ENCODE results near the gene TMEM141.
"Not testable (repeated sequence)": the region's sequence is repeated elsewhere in the genome, so short reads cannot be mapped to it uniquely, and the experiment has no call there.

TMEM141 gene

DNA sequence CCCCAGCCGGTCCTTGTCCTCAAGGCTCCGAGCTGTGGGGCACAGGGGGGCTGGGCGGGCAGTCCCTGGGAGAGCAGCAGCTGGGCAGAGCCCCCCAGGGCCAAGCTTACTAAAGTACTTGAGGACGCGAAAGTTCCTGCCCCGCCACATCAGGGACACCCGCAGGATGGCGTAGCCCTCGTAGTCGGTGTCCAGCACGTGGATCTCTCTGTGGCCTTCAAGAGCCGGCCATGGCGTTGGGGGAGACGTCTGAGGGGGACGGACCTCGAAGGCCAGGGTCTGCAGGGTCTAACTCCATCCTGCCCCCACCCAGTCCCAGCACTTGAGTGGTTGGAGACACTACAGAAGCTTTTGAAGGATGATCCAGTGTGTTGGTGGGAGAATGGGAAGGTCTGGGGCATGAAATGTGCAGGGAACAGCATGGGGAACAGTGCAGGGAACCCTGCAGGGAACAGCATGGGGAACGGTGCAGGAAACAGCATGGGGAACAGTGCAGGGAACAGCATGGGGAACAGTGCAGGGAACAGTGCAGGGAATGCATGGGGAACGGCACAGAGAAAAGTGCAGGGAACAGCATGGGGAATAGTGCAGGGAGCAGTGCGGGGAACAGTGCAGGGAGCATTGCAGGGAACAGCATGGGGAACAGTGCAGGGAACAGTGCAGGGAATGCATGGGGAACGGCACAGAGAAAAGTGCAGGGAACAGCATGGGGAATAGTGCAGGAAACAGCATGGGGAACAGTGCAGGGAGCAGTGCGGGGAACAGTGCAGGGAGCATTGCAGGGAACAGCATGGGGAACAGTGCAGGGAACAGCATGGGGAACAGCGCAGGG is 35.6 kb upstream of the TMEM141 start:
- DNase-seq: not testable (repeated sequence)

DNA sequence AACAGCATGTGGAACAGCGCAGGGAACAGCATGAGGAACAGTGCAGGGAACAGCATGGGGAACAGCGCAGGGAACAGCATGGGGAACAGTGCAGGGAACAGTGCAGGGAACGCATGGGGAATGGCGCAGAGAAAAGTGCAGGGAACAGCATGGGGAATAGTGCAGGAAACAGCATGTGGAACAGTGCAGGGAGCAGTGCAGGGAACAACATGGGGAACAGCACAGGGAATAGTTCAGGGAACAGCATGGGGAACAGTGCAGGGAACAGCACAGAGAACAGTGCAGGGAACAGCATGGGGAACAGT is 35.1 kb upstream of the TMEM141 start:
- DNase-seq: no peak

DNA sequence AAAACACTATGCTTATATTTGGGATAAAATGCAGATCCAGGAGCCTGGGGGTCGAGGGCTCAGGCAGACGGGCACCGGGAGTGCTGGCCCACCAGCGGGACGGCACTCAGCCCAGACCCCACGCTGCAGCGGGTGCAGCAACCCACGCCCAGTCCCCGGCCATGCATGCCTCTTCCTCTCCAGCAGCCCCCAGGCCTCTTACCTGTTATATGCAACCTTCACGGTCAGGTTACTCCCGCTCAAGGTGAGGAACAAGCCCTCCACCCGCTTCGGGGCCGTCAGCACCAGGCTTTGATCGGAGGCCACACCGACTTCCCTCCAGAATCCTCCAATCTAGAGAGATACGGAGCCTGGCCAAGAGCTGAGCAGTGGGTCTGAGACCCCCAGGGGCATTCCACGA is 34.3 kb upstream of the TMEM141 start:
- DNase-seq: no peak

DNA sequence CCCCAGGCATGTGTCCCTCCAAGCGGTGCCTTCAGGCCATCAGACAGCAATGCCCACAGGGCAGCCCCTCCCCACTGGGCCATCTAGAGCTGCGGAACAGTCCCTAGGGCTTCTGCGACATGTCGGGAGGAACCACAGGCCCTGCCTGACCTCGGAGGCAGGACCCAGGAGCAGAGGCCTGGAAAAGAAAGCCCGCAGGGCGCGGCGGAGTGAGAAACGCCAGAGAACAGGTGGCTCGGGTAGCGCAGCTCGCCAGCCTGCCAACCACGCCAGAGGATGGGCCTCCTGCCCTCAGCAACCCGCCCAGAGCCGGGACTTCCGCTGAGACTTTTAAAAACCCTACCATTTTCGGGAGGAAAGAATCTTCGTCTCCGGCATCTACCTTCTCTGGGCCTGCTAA is 33.8 kb upstream of the TMEM141 start:
- DNase-seq: no peak

DNA sequence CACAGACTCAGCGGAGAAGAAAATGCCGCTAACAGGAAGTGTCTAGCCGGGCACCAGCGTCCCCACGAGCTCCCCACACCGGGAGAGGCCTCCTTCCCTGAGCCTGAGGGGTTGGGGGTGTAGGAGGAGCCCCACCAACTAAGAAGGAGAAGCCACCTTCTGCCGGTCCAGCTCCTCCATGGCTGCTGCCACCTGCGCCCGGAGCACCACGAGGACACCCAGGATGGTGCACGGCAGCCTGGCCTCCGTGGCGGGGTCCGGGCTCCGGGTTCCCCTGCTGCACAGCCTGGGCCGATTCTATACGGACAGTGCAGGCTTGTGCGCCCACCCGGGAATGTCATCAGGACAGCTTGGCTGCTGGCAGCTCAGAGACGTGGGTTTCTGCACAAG is 33.4 kb upstream of the TMEM141 start:
- DNase-seq: no peak

DNA sequence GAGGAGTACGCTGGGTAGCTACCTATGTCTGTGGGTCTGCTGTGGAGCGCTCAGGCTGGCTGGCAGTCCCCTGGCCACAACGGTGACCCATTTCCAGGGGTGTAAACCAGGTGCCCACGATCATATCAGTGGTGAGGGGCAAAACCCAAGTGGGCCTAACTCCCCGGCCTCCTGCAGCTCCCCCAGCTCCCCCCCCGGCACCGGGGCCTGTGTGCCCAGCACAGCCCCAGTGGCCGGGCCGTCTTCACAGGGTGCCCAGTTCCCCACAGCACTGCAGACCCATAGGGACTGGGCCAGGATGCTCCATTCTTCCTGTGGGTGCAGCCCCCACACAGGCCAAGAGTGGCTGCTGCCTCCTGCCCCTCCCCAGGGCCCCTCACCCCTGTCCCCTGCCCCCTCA is 32.1 kb upstream of the TMEM141 start:
- DNase-seq: no peak

DNA sequence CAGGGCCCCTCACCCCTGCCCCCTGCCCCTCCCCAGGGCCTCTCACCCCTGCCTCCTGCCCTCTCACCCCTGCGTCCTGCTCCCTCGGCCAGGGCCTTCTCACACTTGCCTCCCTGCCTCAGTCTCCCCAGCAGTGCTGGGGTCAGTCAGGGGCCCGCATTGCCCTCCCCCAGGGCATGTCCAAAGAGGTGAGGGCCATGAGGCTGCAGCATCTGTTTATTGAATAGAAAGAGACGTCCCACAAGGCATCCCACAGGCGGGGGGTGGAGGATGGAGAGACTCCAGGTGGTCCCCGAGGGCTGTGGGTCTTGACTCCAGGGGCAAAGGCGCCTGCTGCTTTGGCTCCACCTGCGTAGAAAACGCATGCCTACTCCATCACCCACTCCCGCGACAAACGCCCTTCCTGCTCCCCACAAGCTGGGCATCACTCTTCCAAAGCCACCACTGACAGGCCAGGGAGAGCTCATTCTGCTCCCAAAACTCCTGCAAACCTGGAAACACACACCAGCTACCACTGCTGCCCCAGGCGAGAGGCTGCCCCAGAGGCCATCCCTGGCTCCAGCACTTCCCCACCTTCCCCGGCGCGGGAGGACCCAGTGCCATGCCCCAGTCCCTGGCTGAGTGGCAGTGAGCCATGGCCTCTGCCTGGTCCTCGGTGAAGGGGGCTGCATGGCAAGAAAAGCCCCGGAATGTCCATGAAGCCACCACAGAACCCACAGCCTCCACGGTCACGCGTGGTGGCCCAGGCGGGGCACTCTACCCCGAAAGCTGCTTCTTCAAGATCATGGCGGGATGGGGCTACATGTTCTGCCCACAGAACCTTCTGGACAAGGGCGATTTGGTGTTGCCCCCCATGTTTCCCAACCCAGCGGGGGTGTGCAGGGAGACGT is 31.5 kb upstream of the TMEM141 start:
- DNase-seq: no peak

DNA sequence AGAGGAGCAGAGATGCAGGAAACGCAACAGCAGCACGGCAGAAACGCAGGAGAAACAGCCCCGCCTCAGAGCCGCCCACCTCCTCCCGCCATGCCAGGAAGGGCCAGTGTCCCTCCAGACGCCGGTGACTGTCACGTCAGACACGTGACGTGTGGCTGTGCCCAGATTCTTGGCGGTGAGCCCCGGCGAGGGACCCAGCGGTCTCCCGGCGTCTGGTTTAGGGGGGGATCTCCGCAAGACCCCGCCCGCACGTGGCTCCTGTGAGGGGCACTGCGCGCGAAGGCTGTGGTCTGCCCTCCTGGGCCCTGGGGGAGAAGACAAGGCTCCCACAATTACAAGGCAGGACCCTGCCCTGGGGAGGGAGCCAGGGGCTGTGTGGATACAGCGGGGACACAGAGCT is 30.7 kb upstream of the TMEM141 start:
- DNase-seq: no peak

DNA sequence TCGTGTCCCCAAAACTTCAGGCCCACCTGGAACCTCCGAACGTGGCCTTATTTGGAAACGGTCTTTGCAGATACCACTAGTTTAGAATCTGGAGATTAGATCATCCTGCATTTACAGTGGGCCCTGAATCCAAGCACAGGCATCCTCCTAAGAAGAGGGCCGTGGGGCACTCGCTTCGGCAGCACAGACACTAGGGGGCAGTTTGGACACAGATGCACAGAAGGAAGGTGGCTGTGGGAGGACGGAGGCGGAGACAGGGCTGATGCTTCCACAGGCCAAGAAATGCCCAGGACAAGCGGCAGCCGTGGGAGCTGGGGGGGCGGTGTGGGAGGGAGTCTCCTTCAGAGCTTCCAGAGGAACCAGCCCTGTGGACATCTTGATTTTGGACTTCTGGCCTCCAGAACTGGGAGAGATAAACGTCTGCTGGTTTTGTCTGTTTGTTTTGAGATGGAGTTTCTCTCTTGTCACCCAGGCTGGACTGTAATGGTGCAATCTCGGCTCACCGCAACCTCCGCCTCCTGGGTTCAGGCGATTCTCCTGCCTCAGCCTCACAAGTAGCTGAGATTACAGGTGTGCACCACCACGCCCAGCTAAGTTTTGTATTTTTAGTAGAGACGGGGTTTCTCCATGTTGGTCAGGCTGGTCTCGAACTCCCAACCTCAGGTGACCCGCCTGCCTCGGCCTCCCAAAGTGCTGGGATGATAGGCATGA is 30.2 kb upstream of the TMEM141 start:
- peak; percentile 70 for DNase-seq

DNA sequence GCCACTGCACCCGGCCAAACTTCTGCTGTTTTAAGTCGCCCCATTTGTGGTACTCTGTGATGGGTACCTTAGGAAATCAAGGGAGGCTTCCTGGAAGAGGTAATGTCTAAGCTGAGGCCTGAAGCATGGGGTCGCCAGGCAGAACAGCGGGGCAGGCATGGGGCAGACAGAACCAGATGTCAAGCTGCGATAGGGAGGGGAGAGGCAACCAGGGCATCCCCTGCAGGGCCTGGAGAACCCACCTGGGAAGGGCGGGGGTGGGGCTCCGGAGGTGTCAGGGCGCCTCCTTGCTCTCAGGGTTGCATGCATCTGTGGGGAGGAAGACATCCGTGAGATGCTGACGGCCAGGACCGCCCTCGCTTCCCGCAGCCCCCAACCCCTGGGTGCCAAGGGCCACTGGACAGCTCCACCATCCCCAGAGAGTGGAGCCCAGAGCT is 29.6 kb upstream of the TMEM141 start:
- no peak for DNase-seq

DNA sequence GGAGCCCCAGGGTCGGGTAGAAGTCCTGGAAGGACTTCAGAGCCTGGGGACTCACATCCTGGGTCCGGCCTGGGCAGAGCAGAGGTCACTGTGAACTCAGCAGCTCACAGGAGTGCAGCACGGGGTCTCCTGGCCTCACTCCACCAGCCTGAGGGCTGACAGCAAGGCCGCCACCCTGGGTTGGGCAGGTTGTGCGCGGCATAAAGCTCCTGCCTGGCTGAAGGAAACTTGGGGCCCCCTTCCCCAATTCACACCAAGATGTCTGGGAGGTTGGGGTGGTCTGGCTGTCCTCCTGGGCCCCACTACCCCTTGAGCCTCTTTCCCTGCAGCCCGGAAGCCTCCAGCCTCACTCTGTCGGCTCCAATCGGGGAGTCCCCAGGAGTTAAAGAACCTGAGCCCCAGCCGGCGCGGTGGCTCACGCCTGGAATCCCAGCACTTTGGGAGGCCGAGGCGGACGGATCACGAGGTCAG is 28.9 kb upstream of the TMEM141 start:
- DNase-seq: no peak

DNA sequence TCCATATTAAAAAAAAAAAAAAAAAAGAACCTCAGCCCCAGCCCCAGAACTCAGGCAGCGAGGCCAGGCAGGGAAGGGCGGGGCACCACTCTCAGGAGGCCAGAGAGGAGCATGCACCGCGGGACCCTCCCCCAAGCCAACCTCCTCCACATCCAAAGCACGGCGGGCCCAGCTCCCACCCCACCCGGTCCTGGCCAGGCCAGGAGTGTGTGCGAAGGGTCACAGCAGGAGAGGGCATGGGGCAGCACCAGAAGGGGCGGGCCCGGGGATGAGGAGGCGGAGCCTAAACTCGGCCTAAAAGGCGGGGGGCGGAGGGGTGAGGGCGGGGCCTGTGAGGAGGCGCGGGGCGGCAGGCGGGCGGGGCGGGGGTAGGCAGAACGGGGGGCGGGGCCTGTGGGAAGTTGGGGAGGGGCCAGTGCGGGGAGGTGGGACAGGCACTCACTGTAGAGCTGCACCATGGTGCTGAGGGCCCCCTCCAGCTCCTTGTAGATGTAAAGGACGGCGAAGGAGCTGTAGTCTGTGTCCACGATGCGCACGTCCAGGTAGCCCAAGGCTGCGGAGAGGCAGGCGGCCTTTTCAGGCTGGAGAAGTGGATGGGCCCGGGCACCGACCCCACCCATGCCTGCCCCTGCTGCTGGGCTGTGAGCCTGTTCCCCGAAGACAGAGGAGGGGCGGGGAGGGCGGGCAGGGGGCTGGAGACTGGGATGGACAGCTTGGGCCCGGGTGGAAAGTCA is 28.1 kb upstream of the TMEM141 start:
- peak; percentile 58 for DNase-seq

DNA sequence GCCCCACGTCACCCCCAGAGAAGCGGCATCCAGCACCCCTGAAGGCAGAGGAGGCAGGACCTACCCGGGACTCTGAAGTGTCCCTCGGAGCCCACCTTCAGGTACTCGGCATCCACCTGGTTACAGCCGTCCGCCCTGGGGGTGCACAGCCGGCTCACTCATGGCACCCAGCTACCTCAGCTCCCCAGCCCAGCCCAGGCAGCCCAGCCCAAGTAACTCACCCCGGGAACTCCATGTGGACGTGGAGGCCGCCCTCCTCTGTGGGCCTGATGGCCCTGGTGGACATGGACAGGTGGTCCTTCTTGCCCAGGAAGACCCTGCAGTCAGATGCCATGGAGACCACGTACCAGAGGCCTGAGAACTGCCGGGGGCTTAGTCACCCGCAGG is 27.5 kb upstream of the TMEM141 start:
- DNase-seq: no peak

DNA sequence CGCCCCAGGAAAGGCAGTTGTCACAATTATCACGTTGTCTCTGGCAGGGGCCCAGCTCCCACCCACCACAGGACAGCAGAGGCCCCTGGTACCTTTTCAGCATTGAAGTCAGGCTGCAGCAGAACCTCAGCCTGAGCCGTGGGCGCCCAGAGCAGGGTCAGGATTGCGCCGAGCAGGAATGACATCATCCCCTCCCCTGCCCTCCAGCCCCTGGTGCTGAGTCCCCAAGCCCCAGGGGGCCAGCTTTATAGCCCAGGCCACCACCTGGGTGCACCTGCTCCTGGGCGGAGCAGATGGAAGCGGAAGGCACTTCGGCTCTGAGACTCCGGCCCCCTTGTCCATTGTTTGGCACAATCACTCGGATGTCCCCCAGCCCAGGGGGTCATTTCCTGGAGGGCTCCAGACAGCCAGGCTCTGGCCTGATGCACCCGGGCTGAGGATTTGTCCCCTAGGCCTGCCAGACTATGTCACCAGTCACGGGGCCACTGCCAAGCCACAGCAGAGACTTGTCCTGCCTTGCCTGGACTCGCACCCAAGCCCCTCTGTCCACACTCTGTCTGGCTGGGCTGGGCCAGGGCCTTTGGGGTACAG is 26.7 kb upstream of the TMEM141 start, which contains the start of gene LCN15:
TSS of gene LCN15 (minus strand) at position 218 of the 591 bp plus-strand sequence. CDS start at position 188, 30 bp downstream.
- DNase-seq: no peak

DNA sequence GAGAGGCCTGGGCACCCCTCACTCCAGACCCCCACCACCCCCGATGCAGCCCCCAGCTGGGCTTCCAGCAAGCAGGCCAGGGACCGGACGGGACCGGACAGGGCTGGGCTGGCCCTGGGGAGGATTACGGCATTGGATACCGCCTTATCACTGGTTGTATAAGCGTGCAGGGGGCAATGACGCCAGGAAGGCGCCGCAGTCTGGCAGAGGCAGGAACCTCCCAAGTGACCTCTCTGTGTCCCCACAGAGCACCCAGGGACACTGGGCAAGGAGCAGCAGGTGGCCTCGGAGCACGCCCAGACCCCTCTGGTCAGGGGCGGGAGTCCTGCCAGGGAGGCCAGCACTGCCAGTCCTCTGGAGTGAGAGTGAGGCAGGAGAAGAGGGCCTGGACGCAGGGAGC is 26.1 kb upstream of the TMEM141 start:
- DNase-seq: no peak

DNA sequence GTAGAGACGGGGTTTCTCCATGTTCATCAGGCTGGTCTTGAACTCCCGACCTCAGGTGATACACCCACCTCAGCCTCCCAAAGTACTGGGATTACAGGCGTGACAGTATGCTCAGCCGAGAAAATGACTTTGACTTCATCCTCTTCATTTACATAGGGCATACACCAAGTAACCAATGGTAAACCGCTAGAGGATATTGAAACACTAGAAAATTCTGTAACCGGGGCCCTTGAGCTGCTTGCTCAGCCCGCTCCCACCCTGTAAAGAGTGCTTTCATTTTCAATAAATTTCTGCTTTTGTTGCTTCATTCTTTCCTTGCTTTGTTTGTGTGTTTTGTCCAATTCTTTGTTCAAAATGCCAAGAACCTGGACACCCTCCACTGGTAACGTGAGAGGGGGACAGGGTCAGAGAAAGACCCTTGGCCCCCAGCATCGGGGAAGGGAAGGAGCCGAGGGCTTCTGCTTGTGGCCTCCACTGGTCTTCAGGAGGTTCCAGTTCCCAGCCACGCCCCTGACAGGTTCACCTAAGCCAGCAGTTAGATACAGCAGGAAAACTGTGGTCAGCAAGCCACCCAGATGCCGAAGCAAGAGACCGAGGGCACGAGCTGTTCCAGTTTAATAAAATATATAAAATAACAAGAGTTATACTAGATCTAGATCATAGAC is 25.3 kb upstream of the TMEM141 start:
- DNase-seq: not testable (repeated sequence)

DNA sequence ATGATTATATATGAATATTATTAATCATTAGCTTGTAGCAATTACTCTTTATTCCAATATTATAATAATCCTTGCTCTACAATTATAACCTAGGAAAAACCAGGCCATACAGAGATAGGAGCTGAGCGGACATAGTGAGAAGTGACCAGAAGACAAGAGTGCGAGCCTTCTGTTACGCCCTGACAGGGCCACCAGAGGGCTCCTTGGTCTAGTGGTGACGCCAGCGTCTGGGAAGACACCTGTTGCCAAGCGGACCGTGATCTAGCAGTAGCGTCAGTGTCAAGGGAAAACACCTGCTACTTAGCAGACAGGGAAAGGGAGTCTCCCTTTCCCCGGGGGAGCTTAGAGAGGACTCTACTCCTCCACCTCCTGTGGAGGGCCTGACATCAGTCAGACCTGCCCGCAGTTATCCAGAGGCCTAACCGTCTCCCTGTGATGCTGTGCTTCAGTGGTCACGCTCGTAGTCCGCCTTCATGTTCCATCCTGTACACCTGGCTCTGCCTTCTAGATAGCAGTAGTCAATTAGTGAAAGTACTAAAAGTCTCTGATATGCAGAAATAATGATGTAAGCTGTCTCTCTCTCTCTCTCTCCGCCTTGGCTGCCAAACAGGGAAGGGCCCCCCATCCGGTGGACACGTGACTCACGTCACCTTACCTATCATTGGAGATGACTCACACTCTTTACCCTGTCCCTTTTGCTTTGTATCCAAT is 24.6 kb upstream of the TMEM141 start:
- peak; percentile 64 for DNase-seq

DNA sequence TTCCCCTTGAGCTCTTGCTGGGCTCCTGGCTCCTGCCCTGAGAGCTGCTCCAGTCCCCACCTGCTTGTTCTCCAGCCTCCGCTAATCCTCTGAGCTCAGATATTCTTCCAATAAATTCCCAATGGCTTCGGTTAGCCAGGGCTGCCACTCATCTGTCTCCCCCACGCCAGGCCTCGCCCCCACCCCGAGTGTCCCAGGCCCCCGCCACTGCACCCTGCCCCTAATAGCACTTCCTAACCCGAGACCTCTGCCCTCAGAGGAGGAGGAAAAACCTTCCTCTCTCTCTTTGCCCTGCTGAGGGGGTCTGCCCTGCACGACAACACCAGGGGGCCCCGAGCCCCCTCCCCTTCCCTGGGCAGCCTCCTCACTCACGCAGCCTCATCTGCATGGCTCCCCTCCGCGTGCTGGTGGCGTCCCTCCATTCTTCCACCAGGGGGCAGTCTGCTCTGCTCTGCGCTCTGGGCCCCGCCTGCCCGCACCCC is 21.4 kb upstream of the TMEM141 start:
- peak; percentile 58 for DNase-seq

DNA sequence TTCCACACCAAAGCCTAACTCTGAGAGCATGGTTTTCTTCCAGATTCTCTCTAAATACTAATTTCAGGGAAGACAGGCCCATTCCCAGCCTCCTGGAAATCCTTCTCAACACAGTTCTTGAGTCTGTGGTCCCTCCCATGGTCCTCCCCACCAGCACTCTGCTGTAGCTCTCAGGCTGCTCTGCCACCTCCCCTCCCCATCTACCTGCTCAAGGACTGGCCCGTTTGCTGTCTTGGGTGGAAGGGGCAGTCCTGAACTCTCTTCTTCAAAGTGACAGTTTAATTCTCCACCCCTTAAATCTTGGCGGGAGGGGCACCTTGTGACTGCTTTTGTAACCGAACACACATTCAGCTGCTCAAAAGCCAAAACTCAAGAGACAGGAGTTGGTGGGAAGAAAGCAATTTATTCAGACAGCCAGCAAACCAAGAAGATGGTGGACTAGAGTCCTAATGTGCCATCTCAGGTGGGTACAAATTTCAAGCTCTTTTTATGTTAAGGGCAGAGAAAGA is 19.2 kb upstream of the TMEM141 start:
- DNase-seq: peak; percentile 71

DNA sequence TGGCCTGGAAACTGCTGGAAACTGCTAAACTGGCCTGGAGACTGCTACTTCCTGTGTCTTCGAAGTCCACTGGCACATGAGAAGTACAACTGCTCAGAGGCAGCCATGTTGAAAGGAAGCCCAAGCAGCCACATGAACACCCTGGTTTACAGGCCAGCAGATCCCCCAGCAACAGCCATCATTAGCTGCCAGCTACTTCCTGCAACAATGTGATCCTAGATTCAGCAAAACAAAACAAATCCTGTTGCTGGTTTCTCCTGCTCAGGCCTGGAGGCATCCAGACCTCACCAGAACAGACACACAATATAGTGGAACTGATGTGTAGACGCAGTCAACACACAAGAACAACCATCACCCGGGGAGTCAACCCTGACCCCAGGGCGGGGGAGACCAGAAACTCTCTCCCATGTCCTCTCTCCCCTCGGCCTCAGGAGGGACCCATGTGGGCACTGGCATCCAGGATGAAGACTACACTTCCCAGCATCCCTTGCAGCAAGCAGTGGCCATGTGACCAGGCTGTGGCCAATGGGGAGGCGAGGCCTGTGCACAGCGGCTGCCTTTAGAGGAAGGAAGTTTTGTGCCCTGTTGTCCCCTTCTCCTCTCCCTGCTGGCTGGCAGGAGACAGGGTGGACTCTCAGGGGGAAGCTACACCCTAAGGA is 17.6 kb upstream of the TMEM141 start:
- DNase-seq: peak; percentile 70

Data from hematopoietic multipotent progenitor cell treated with erythropoietin and hydrocortisone succinate and interleukin-3 and kit ligand, for 8 days (in vitro differentiated cells).